GM10248 (cell line): ENCODE measurements around the gene KCNH1.

ENCODE experiments used
- CTCF ChIA-PET: fragments of 300-600 bp; sonication (Branson Sonifier 250); formaldehyde crosslinking; extraction: SDS; loops from one replicate; lab custom pipeline; 2021; ENCODE audit warnings: antibody characterized with exemption; lab: Yijun Ruan, JAX
- POLR2A ChIA-PET: fragments of 350-650 bp; sonication (Branson Sonifier 250); formaldehyde crosslinking; extraction: SDS; loops from one replicate; lab custom pipeline; 2020; ENCODE audit warnings: antibody characterized with exemption; lab: Yijun Ruan, JAX
- DNase-seq: peaks from one replicate; pipeline ENCODE4 v3.0.0; 2012; ENCODE audit errors: extremely low spot score
- TF ChIP-seq, protein P1 (sequence below): IDR thresholded peaks from 2 replicates; pipeline ENCODE4 v1.5.1; 2012; ENCODE audit warnings: mild to moderate bottlenecking, low read depth; ENCODE audit errors: extremely low read depth, missing control alignments, control extremely low read depth

KCNH1 gene

DNA sequence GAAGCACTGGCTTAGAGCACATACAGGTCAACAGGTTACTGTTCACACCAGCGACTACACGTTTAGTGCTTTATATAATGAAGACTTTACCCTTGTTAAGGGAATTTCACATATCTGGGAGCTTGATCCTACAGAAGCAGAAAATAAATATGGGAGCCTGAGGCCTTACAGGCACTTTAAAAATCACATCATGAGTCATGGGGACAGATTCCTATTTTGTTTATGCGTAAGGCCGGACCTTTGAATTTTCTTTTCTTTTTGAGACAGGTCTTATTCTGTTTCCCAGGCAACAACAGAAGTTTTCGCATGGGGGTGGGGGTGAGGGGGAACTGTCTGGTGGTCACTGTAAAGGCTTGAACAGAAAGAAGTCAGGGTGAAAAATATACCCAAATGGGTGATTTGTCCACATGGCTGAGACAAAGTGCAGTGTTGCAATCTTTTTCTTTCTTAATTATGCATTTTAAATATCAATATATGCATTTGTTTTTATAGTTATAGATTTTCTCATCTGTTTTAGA is 276.7 kb downstream of the KCNH1 start:
- POLR2A ChIA-PET, result no interaction called here

DNA sequence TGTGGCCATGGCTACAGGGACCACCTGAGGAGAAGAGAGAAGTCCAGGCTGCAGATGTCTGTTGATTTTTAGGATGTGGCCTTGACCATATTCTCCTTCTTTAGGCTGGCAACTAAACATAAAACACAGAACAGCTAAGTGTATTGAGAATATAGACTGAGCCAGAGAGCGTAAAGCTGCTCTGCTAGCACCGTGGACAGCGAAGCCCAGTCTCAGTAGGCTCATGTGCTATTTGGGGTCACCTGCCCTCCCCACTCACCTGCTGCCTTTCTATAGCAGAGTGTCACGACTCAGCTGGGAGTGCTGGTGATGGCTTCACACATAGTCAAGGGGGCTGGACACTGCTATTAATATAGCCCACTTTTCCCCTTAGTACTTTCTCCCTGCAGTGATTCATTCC is 278.5 kb downstream of the KCNH1 start:
- ChIA-PET CTCF (interaction anchor here (1.1 kb wide), 1 partner anchor 9 kb away, joined by 5 read pairs; no protein-coding TSS in a partner anchor), POLR2A (no interaction called here)
- TF ChIP-seq, protein P1, sequence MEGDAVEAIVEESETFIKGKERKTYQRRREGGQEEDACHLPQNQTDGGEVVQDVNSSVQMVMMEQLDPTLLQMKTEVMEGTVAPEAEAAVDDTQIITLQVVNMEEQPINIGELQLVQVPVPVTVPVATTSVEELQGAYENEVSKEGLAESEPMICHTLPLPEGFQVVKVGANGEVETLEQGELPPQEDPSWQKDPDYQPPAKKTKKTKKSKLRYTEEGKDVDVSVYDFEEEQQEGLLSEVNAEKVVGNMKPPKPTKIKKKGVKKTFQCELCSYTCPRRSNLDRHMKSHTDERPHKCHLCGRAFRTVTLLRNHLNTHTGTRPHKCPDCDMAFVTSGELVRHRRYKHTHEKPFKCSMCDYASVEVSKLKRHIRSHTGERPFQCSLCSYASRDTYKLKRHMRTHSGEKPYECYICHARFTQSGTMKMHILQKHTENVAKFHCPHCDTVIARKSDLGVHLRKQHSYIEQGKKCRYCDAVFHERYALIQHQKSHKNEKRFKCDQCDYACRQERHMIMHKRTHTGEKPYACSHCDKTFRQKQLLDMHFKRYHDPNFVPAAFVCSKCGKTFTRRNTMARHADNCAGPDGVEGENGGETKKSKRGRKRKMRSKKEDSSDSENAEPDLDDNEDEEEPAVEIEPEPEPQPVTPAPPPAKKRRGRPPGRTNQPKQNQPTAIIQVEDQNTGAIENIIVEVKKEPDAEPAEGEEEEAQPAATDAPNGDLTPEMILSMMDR, result no peak
- no peak for DNase-seq

More for the DNA sequence above, 276.7 kb downstream of the KCNH1 start:
- TF ChIP-seq, protein P1, result no peak
- CTCF ChIA-PET, result no interaction called here
- no peak for DNase-seq

DNA sequence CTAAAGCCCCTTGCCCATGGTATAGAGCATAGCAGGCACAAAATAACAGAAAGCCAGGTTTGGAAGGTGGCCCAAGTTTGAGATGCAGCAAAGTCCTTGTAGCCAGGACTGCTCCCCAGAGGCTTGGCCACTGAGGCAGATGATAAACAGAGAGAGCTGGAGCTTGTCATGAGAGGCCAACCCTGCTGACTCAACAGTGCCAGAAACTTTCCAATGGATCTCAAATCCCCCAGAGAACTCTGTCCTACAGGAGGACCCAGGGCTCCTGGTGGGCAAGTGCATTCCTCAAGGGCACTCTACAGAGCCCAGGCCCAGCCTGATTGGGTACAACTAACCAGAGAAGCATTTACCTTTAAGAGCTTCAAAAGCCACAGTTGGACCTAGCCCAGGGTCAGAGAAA is 280.7 kb downstream of the KCNH1 start:
- POLR2A ChIA-PET, result no interaction called here
- CTCF ChIA-PET, result no interaction called here
- TF ChIP-seq, protein P1, result no peak
- no peak for DNase-seq

DNA sequence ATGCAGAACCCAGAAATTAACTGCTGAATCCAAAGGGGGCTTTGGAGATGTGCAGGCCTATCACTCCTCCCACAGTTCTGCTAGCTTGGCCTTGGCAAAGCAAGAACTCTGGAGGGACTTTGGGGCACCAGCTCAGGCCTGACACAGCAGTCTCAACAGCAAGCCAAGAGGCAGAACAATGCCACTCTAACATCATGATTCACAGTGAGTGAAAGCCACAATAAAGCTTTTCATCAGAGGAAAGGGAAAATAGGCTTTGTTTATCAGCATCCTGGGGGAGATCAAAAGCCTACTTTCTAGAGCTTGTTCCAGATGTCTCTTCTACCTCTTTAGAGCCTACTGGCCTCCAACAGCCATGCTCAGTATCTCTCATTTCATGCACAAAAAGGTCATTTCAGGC is 283.4 kb downstream of the KCNH1 start:
- POLR2A ChIA-PET, result no interaction called here
- no peak for DNase-seq
- TF ChIP-seq, protein P1, result no peak
- CTCF ChIA-PET, result interaction anchor here (1.0 to 1.6 kb wide), 4 partner anchors 9 to 35 kb away, joined by 3 to 8 read pairs (median 3); no protein-coding TSS in a partner anchor

DNA sequence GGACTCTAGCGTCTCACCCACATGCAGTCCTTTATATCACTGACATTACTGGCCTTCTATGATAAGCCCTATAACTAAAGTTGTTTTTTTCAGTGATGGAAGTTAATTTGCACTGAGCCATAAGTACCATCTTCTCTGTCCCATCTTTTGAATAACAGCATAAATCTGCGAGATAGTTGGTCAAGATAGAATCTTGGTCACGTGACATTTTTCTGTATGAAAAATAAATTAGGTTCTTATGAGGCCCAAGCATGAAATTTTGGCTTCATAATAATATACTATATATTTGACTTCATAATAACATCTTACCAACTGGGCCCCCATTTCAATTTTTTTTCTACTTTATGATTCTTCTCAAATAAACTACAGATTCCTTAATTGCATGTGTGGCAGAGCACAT is 285.5 kb downstream of the KCNH1 start:
- ChIA-PET CTCF (interaction anchor here (1.3 kb wide), 1 partner anchor 16 kb away, joined by 4 read pairs; no protein-coding TSS in a partner anchor), POLR2A (no interaction called here)

DNA sequence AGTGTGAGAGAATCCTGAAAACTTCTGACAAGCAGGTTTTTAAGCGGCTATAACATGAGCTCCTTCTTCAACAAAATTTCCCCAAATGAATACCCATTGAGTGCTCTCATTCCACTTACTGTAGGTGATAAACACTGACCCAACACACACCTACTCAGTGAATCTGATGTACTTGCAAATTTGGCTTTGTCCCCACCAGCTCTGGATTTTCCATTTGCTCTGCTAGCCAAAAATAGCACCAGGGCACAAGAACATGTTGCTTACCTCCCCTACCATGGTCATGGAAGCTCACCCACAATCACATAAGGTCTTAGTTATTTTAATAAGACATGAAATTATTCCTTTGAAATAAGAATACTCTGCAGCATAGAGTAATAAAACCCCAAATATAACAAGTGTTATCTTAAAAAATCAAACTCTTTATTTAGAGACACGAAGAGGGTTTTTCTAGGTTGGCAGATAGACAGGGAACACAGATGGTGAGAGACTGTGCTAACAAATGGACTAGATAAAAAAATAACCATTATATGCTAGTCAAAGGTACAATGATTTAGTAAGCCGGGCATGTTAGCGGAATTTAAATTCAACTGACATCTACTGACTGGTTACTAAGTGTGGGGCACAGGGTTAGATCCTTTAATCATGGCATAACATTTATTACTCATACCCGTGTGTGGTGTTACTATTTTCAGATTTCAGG is 291.9 kb downstream of the KCNH1 start:
- POLR2A ChIA-PET, result no interaction called here
- no peak for DNase-seq
- TF ChIP-seq, protein P1, result no peak
- CTCF ChIA-PET, result interaction anchor here (2.1 kb wide), 1 partner anchor 9 kb away, joined by 8 read pairs; no protein-coding TSS in a partner anchor

More for the DNA sequence above, 285.5 kb downstream of the KCNH1 start:
- DNase-seq, result no peak
- TF ChIP-seq, protein P1, result no peak
